GM10248 (cell line): Measurements from ENCODE around the gene SERPINB10.

ENCODE experiments used
- CTCF ChIA-PET: fragments of 300-600 bp; sonication (Branson Sonifier 250); formaldehyde crosslinking; extraction: SDS; loops from one replicate; lab custom pipeline; 2021; ENCODE audit warnings: antibody characterized with exemption; lab: Yijun Ruan, JAX
- POLR2A ChIA-PET: fragments of 350-650 bp; sonication (Branson Sonifier 250); formaldehyde crosslinking; extraction: SDS; loops from one replicate; lab custom pipeline; 2020; ENCODE audit warnings: antibody characterized with exemption; lab: Yijun Ruan, JAX
- DNase-seq: peaks from one replicate; pipeline ENCODE4 v3.0.0; 2012; ENCODE audit errors: extremely low spot score
- TF ChIP-seq, protein P1 (sequence below): IDR thresholded peaks from 2 replicates; pipeline ENCODE4 v1.5.1; 2012; ENCODE audit warnings: mild to moderate bottlenecking, low read depth; ENCODE audit errors: extremely low read depth, missing control alignments, control extremely low read depth

The SERPINB10 gene

DNA sequence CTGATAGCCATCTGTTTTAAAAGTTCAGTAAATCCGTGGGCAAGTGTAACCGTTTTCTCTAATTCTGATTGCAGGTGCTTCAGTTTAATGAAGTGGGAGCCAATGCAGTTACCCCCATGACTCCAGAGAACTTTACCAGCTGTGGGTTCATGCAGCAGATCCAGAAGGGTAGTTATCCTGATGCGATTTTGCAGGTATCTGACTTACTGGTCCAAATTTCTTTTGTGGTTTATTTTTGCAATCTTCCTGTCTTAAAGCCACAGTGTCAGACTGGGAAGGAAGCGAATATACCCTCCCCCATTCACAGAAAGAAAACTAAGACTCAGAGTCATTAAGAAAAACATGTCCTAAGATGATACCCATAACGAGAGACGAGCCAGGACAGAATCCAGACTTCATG is 12.6 kb upstream of the SERPINB10 start:
- TF ChIP-seq, protein P1, sequence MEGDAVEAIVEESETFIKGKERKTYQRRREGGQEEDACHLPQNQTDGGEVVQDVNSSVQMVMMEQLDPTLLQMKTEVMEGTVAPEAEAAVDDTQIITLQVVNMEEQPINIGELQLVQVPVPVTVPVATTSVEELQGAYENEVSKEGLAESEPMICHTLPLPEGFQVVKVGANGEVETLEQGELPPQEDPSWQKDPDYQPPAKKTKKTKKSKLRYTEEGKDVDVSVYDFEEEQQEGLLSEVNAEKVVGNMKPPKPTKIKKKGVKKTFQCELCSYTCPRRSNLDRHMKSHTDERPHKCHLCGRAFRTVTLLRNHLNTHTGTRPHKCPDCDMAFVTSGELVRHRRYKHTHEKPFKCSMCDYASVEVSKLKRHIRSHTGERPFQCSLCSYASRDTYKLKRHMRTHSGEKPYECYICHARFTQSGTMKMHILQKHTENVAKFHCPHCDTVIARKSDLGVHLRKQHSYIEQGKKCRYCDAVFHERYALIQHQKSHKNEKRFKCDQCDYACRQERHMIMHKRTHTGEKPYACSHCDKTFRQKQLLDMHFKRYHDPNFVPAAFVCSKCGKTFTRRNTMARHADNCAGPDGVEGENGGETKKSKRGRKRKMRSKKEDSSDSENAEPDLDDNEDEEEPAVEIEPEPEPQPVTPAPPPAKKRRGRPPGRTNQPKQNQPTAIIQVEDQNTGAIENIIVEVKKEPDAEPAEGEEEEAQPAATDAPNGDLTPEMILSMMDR, result no peak
- no peak for DNase-seq
- ChIA-PET POLR2A (no interaction called here), CTCF (interaction anchor here (1.6 to 5.9 kb wide), 3 partner anchors 9 to 13 kb away, joined by 5 to 24 read pairs (median 5); partner anchors contain the start of gene SERPINB10)

- ChIA-PET POLR2A (no interaction called here), CTCF (interaction anchor here (1.5 to 5.9 kb wide), 4 partner anchors 7 to 39 kb away, joined by 5 to 24 read pairs (median 8); partner anchors contain the start of genes SERPINB10 and SERPINB2)
- TF ChIP-seq, protein P1, result no peak
- no peak for DNase-seq
Measured at GRCh38 chr18:63897072-63897471, 10.7 kb upstream of the SERPINB10 start.

DNA sequence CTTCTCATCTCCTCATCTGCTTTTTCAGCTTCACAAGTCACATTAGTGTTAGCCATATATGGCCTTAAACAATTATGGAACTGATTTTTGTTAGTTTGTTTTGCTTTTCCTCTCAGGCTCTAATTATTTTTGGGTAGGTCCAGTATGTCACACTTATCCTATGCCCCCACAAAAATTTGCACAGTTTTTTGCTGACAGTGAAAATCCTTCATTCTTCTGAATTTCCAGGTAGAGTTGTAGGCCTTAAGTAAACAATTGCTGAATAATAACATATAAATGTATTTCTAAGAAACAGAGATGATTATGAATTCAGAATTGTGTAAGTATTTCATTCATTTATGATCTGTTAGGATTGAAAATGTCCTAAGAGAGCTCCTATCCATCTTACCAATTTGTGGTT is 8.6 kb upstream of the SERPINB10 start:
- TF ChIP-seq, protein P1, result no peak
- CTCF ChIA-PET, result interaction anchor here (0.8 to 5.9 kb wide), 8 partner anchors 9 to 75 kb away, joined by 3 to 24 read pairs (median 4); partner anchors contain the start of gene SERPINB10

DNA sequence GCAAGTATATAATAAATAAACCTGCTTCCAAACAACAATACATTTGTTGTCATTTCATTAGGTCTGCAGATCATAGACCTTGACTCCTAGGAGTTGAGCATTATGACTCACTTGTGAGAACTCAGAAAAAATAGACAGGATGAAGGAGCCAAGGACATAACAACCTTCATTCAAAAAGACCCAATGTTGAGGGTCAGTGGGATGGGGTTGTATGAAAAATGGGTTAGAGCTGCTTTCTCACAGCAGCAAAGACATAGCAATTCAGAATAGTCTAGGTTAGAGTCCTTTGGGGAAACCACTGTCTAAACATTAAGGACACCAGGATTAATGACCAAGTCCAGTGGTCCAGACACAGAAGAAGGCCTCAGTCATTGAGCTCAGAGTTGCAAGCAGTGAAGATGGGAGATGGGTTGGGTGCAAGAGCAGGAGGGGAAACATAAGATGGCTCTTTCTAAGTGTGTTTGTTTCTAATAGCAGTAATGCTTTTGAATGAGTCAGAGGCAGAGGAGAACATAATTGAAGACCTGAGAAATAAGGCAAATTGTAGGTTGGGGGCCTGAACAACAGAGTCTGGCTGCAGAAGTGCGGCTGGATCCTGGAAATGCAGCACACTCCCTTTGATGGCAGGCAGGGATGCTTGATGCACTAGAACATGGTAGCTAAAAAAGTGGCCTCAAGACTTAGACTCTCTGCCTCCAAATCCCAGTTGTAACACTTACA is 3.7 kb upstream of the SERPINB10 start:
- TF ChIP-seq, protein P1, result no peak
- DNase-seq, result no peak
- CTCF ChIA-PET, result interaction anchor here (1.6 to 1.8 kb wide), 4 partner anchors 8 to 33 kb away, joined by 4 to 7 read pairs (median 5); no protein-coding TSS in a partner anchor
- POLR2A ChIA-PET, result no interaction called here

More for the DNA sequence above, 8.6 kb upstream of the SERPINB10 start:
- POLR2A ChIA-PET, result no interaction called here
- DNase-seq, result no peak

DNA sequence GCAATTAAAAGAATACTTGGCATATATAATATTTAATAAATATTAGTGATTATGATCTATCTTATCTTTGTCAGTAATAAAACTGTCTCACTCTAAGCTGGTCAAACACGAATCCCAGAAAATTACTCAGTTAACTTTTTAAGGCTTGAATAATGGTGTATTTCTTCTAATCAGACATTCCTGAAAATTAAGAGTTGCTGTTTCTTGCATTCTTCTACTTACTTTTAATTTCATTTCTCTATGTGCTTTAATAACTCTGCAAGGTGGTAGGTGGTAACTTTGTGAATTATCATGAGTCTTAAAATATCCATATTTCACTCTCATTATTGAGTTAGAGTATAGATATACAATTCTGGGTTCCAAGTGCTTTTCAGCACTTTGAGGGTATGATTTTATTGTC is 3.1 kb upstream of the SERPINB10 start:
- CTCF ChIA-PET, result interaction anchor here (0.8 to 2.0 kb wide), 7 partner anchors 9 to 59 kb away, joined by 3 to 7 read pairs (median 5); no protein-coding TSS in a partner anchor
- POLR2A ChIA-PET, result interaction anchor here (0.6 kb wide), 1 partner anchor 15 kb away, joined by 8 read pairs; no protein-coding TSS in a partner anchor
- TF ChIP-seq, protein P1, result no peak
- no peak for DNase-seq

DNA sequence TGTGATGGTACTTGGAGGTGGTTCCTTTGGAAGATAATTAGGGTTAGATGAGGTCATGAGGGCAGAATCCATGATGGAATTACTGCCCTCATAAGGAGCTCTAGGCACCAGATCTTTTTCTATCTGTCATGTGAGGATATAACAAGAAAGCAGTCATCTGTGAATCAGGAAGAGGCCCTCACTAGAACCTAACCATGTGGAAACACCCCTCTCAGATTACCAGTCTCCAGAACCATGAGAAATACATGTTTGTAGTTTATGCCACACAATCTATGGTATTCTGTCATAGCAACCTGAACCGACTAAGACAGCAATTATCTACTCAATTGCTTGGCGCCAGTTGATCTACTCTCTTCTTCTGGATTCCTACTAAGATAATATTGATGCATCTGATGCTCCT is 2.4 kb upstream of the SERPINB10 start:
- POLR2A ChIA-PET, result interaction anchor here (0.6 kb wide), 1 partner anchor 14 kb away, joined by 8 read pairs; no protein-coding TSS in a partner anchor
- CTCF ChIA-PET, result interaction anchor here (0.8 to 2.0 kb wide), 5 partner anchors 9 to 58 kb away, joined by 3 to 5 read pairs (median 4); no protein-coding TSS in a partner anchor
- TF ChIP-seq, protein P1, result no peak
- no peak for DNase-seq
